GM21515 (cell line): Measurements from ENCODE around the gene SORT1.
"Not testable (repeated sequence)": the region's sequence is repeated elsewhere in the genome, so short reads cannot be mapped to it uniquely, and the experiment has no call there.

Experiments
- ATAC-seq: cut with Tn5 transposase; IDR thresholded peaks from one replicate; pipeline ENCODE4 v1.9.1; 2021; ENCODE audit not compliant: unreplicated experiment

Gene SORT1

DNA sequence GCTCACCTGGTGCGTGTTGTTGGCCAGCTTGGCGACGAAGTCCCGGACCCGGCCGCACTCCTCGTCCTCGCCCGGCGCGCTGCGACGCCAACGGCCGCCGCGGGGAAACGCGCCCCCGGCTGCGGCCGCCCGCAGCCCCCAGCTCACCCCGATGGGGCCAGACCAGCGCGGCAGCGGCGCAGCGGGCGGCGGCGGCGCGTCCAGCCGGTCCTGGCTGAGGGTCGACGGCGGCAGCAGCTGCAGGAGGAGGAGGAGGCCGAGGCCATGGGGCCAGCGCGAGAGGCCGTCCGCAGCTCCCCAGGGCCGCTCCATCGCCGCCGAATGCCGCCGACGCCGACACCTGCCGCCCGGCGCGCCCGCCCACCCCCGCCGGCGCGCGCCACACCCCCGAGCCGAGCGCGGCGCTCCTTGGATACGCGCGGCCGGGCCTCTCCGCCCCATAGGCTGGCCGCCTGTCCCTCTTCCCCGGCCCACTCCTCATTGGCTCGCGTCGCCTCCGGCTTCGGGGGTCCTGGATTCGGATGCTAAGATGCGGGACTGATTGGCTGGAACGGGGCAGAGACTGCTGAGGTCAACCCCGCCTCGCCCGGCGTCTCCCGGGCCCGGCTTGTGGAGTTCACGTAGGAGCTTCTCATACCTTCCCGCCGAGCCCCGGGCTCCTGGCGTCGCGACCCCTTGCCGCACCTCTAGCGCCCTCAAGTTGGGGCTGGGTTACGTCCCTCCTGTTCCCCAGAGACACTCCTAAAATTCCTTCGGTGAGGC is at the start of gene SORT1:
TSS of gene SORT1 (minus strand) at position 338 of the 762 bp plus-strand sequence. CDS start at position 312, 26 bp downstream.
- ATAC-seq, result peak; percentile 80

DNA sequence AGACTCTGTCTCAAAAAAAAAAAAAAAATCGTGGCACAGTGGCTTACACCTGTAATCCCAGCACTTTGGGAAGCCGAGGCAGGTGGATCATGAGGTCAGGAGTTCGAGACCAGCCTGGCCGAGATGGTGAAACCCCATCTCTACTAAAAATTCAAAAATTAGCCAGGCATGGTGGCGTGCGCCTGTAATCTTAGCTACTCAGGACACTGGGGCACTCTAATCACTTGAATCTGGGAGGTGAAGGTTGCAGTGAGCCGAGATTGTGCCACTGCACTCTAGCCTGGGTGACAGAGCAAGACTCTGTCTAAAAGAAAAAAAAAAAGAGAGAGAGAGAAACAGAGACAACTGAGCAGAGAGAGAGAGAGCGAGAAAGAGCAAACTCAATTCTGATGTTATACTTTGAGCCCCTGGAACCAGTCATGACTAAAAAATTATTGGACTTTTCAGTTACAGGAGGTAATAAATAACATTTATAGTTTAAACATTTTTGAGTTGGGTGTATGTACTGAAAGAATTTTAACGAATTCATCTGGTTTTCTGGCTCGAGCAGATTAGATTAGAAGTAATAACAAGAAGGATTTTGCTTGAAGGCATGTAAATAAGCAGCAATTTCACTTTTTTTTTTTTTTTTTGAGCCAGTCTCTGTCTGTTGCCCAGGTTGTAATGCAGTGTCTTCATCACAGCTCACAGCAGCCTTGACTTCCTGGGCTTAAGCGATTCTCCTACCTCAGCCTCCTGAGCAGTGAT is 48.4 kb upstream of the SORT1 start:
- not testable (repeated sequence) for ATAC-seq

DNA sequence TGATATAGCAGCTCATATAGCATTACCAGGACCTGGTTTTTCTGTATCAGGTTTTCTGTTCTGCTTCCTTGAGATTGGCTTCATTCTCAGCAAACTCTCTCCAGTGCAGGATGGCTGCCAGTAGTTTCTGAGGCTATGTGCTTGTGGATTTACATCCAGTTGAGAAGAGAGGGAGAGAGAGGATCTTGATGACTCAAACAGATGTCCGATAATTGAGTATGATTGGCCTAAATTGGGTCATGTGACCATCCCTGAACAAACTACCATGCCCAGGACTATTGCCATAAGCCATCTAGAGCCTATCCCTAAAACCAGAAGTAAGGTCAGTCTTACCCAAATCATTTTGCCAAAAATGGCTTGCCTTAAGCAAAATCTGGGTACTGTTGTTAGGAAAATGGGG is 46.6 kb upstream of the SORT1 start:
- no peak for ATAC-seq

DNA sequence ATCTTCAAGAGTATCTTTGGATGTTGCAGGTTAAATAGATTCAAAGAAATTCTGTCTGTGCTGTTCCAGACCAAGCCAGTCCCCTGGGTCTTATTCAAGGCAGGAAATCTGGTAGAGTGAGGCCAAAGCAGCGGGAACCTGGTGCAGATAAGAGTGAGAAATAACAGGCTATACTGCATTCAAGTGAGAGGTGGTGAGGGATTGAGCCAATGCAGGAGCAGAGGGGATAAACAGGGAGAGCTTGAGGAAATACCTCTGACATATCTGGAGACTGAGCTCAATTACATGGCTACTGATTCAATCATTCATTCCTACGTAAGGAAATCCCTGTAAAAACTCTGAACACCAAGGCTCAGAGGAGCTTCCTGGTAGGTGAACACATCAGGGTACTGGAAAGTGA is 45.8 kb upstream of the SORT1 start:
- ATAC-seq, result no peak

DNA sequence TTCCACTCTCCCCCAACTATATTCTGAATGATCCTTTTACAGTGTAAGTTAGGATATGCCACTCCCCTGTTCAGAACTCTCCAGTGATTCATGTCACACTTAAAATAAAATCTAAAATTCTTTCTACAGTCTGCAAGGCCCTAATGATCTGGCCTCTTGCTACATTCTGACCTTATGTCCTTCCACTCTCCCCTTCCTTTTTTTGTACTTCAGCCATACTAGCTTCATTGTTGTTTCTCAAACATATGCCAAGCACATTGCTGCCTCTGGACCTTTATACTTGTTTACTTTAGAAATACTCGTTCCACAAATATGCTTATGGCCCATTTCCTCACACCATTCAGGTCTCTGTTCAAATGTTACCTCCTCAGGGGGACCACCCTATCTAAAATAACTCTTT is 43.4 kb upstream of the SORT1 start:
- ATAC-seq, result no peak

DNA sequence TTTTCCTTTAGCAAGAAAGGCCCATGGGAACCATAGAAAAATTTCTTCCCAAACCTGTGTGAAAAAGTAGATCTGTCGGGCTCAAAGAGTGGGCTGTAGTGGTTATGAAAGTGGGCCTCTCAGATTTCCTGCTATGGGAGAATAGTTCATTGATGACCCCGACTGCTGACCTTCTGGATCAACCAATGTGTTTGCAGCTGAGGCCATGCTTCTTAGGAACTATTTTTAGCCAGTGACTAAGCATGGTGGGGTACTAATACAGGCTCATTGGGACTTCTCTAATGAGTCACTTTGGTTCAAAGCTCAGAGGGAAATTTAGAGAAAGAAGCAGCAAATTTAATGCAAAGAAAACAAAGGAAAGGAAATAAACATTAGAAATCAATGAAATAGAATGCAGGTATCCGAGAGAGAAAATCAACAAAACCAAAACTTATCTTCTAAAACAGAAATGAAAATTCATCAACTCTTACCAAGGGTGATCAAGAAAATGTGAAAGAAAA is 41.1 kb upstream of the SORT1 start:
- ATAC-seq, result no peak

DNA sequence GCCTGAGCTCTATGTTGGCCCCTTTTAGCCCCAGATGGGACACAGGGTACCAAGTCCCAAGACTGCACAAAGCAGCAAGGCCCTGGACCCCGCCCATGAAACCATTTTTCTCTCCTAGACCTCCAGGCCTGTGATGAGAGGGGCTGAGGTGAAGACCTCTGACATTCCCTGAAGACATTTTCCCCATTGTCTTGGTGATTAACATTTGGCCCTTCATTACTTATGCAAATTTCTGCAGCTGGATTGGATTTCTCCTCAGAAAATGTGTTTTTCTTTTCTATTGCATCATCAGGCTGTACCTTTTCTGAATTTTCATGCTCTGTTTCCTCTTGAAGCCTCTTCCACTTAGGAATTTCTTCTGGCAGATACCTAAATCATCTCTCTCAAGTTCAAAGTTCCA is 36.8 kb upstream of the SORT1 start:
- ATAC-seq, result no peak

DNA sequence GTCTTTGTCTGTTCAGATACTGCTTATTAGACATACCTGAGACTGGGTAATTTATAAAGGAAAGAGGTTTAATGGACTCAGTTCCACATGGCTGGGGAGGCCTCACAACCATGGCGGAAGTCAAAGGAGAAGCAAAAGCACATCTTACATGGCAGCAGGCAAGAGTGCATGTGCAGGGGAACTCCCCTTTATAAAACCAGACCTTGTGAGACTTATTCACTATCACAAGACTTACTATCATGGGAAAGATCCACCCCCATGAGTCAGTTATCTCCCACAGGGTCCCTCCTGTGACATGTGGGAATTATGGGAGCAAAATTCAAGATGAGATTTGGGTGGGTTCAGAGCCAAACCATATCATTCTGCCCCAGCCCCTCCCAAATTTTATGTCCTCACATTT is 35.6 kb upstream of the SORT1 start:
- no peak for ATAC-seq

DNA sequence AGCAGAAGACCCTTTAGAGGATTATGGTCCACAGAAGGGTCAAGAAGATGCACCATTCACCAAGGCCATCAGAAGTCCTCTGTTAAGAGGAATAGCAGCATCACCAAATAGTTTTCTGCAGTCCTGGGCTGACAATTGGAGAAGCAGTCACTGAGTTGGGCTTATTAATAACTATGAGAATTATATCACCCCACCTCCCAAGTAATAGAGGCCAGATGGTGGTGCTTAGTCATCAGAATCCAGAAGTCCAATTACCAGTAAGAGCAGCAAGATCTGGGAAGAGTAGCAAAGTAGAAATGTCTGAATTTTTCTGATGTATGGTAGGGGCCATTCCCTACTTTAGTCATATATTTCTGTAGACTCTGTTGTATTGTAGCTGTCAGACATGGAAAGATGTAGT is 34.6 kb upstream of the SORT1 start:
- ATAC-seq, result no peak

DNA sequence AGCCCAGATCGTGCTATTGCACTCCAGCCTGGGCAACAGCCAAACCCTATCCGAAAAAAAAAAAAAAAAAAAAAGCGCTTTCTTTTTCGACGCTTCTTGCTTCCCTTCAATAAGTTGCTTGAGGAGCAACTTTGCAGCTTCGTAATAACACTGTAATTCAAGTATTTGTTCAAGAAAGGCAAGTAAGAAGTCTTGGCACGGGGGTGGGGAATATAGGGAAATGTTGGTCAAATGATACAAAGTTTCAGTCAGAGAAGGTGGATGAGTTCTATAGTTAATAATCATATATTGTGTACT is 29.4 kb upstream of the SORT1 start:
- ATAC-seq, result no peak

DNA sequence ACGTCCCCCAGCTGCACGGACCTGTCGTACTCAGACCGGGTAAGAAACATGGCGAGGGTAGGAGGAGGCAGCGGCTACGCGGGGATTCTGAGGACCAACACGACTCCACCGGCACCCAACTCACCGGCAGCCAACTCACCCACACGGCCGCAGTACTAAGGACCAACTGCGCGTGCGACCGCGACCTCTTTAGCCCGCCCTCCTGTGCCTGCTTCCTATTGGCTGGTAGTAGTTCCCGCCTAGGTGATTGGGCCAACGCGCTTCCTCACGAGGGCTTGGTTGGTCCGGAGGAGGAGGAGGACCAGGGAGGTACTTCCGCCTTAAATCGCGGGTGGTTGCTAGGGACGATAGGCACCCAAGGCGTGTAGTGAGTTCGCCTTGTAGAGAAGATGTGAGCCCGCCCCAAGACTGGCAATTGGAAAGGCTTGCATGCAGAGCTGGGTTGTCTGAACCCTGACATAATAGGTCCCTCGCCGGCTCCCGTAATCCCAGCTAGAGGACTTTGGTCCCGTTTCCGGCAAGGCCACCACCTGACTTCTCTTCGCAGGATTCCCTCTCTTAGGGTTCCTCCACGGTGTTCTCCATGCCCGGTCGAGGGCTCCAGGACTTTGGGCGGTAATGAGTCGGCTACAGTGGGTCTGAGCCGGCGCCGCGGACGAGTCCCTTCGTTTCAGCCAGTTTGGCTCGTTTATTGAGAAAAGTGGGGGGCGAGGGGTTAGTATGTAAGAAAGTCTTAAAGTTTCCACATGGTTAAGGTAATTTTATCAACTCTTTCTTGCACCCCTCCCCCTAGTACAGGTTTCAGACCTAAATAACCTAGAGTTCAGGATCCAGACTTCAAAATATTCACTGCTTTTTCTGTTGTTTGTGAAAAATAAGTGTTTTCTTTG is 28.8 kb upstream of the SORT1 start, which contains the start of gene PSMA5:
TSS of gene PSMA5 (minus strand) at position 168 of the 890 bp plus-strand sequence. CDS start at position 50, 118 bp downstream.
- peak; percentile 97 for ATAC-seq

DNA sequence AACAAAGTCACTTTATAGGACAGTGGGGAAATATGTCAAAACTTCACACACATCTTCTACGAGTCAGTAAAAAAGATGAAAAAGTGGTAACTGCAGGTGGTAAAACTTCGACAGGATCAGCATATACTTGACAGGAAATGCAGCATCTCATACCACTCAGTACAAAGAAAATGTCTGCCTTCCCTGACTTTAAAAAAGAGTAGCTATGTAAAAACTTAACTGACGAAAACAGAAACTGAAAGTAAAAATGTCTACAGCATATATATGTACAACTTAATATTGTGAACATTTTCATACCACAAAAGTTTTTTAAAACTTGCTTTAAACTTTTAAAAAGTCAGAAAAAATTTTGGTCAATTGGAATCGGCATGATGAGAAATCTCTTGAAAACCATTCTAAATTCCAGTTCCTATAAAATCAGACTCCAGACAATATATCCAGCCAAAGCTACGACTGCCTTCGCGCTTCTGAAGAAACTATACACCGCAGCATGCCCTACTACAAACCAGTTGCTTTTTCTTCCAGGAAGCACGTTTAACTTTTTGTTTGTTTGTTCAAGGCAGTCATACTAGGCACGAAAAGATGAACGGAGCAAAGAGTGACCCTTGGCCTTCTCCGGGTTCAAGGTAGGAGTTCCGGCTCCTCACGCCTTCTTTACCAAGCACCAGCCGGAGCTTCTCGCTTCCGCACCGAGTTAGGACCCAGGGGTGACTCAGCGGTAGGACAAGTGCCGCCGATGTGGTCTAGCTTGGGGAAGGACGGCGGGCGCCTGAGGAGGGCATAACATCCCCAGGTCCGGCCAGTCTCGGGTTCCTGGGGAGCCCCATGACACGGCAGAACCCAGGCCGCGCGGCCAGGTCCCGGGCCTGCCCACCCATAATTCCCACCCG is 27.9 kb upstream of the SORT1 start:
- peak; percentile 24 for ATAC-seq

DNA sequence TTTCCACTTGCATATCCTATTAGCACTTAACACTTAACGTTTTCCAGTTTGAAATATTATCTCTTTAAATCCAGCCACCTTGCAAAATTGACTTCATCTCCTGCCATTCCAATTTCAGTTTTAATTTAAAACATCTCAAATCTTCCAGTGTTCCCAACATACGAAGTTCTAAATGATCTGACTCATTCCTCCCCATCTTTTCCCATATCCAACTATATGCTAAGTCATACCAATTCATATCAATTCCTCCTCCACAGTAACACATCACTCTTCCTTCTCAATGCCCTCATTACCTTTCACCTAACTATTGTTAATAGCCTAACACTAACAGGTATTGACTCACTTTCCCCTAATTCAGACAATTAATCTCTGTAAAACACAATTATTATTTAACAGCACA is 25.8 kb upstream of the SORT1 start:
- no peak for ATAC-seq

DNA sequence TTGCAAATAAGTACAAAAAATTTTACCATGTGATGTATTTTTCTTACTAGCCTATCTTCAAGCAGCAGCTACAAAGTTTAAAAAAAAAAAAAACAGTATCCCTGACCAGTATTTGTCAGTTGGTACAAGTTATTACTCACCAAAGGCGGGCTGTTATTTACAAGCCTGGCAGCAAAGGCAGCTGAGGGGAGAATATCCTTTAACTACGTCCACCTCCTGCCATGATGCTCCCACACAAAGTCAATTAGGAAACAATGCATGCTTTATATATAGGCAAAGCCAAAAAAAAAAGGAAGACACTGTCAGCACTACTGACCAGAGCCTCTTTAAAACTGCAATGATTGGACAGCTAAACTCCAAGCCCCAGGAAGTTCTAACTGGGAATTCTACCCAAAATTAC is 14.8 kb upstream of the SORT1 start:
- no peak for ATAC-seq

DNA sequence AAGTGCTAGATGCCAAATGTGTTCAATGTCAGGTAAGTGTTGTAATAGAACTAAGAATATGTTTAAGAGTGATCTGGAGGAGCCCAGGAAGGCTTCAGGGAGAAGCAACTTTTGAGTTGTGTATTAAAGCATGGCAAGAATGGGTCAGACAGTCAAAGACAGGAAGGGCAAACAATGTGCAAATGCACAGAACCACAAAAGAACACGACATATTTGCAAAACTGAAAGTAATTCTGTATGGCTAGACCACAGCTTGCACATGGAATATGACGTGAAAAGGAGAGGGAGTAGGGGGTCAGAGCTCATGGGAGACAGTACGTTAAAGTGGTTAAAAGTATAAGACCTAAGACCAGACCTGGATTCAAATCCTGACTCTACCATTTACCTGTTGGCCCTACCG is 7.1 kb upstream of the SORT1 start:
- ATAC-seq, result no peak

DNA sequence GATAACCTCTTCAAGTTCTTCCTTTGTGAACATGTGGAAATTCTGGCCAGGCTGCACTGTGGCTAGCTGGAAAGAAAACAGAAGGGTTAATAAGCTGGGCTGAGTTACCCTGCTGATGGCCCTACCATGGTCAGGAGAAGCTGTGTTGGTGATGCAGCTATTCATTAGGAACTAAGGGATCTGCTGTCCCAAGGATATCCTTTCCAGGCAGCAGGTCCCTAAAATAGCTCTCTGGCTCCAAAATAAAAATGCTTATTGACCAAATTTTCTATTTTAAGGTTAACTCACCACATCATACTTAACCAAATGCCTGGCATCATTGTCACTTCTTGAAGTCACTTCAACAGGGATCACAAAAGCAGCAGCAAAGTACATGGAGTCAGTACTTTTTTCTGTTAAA is 4.3 kb upstream of the SORT1 start:
- ATAC-seq, result no peak

DNA sequence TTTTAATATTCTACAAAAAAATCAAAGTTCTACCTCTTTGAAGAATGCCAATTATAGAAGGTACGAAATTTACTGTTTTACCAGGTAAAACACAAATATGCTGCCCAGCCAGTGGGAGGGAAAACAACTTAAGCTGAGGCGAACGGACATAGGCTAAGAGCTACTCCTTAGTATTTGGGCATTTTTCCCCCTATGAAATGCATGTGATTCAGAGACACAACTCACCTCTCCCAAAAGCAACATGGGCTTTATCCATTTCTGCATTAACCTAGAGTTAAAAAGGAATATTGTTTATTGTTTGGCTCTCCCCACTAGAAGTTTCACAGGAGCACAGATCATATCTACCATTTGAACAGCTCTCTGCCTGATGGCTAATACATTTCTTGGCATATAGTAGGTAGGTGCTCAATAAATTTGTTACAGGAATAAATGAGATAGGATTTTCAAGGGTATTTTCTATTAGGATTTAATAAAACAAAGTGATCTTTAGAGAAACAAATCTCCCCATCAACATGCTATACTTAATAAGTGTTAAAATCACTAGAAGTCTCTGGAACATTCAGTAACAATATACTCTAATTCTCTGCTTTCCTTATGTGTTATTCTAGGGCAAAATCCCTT is 2.4 kb upstream of the SORT1 start:
- ATAC-seq, result no peak

DNA sequence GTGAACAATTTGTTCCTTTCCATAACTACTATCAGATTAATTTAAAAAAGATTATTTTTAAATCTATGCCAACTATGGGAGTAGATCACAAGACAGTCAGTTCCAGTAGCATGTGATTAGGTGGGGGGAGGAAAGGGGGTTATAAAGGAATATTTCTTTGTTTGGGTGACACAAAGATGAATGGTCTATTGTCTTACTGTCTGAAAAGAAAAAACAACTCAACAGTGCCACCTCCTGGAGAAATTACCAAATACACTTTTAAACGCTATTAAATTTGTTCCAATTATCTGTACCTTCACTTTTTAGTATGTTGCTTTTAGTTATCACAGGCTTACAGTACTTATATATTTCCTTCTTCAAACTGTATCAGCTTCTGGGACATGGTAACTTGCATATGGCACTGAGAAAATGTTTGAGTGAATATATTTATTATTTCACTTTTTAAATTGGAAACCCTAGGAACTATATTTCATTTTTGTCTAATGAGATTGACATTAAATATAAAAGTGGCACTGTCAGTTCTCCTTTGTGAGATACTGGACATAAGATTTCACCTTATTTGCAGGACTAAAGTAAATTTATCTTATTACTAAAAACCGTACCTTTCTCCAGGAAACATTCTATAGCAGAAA is 1.7 kb upstream of the SORT1 start:
- no peak for ATAC-seq
